ENCODE results near the gene LPP. TPM values are rescaled to one million over a fixed set of nuclear protein-coding genes. Genes with fewer than 3 reads are reported as not detected.

Gene LPP
- polyA plus RNA-seq, 2 of the 4 experiments (the other 2 are of a cell fraction): 11.0 to 30.8 TPM

DNA sequence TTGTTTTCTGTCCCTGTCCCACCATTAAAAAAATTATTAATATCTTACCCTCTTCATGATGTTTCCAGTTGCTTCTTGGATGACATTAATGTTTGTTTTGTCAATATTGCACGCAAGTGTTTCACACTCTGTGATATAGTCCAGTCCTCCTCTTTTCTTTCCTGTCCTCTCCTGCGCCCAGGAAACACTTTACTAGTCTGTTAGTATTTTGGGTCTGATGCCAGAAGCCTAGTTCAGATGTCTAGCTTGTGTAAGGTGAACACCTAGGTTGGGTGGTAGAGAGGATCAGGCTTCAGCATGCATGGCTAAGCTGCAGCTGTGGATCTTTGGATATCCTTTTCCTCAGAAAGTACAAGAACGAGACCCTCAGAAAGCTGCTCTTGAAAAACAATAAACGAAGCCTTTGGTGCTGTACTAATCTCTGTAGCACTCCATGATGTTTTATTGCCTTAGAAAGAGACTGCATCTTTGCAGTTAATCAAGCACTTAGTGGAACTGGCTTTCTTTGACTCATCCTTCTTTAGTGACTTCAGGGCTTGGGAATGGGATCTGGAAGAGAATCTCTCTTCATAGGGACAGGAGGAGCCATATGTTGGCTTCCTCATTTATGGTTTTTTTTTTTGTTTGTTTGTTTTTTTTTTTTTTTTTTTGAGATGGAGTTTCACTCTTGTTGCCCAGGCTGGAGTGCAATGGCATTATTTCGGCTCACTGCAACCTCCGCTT, 253.4 kb downstream of the LPP start:
- H3K27ac ChIP-seq: no peak overlapping the region

DNA sequence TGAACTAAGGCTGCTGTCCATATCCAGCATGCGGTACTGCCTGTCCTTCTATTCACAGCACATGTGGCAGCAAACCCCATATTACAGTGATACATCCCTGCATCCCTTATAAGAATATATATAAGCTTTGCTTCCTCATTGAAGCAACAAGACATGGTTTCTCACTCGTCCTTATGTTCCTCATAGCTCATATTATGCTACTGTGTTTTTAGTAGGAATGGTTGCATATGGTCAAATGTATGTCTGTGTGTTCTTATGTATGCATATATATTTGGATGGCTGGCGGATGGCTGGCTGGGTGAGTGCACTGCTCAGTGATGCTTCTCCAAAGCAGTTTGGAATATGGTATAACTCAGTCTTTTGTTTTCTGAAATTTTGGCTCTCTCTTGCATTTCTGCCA, 254.9 kb downstream of the LPP start:
- DNase-seq (ENCODE audit: low read depth in 1 of 2, low spot score in 1 of 2): no peak
- Histone ChIP-seq H3K27ac (no peak overlapping the region), H3K9me3 (no peaks in the 10 kb centered on the region), H3K4me1 (no peaks in the 10 kb centered on the region; the same call in 2 of the 3 replicates), H3K4me3 (no peak overlapping the region), H3K4me2 (no peak overlapping the region)
- FAIRE-seq: no peak
- WGBS (ENCODE audit: missing lambda C conversion rate): 73% methylated on average over 3 of the region's 3 CpGs
- ATAC-seq: no peak
- POLR2A ChIA-PET: no interaction called here
- CTCF ChIA-PET: interaction anchor here (1.2 kb wide), 1 partner anchor 9 kb away, joined by 3 read pairs; no protein-coding TSS in a partner anchor
- TF ChIP-seq, protein P1, sequence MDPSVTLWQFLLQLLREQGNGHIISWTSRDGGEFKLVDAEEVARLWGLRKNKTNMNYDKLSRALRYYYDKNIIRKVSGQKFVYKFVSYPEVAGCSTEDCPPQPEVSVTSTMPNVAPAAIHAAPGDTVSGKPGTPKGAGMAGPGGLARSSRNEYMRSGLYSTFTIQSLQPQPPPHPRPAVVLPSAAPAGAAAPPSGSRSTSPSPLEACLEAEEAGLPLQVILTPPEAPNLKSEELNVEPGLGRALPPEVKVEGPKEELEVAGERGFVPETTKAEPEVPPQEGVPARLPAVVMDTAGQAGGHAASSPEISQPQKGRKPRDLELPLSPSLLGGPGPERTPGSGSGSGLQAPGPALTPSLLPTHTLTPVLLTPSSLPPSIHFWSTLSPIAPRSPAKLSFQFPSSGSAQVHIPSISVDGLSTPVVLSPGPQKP (IDR thresholded peaks at IDR 0.05; ENCODE audit: low read depth, low read length): no peak
- TF ChIP-seq RNF2 (IDR thresholded peaks at IDR 0.05; ENCODE audit: borderline replicate concordance, low read depth): no peak
- no peak for TF ChIP-seq FOSB (CRISPR knock-in tag; IDR thresholded peaks at IDR 0.05)
- no peak for TF ChIP-seq NFE2L2 (conservative IDR thresholded peaks at IDR 0.05; ENCODE audit: low read length)
- TF ChIP-seq, protein P2, sequence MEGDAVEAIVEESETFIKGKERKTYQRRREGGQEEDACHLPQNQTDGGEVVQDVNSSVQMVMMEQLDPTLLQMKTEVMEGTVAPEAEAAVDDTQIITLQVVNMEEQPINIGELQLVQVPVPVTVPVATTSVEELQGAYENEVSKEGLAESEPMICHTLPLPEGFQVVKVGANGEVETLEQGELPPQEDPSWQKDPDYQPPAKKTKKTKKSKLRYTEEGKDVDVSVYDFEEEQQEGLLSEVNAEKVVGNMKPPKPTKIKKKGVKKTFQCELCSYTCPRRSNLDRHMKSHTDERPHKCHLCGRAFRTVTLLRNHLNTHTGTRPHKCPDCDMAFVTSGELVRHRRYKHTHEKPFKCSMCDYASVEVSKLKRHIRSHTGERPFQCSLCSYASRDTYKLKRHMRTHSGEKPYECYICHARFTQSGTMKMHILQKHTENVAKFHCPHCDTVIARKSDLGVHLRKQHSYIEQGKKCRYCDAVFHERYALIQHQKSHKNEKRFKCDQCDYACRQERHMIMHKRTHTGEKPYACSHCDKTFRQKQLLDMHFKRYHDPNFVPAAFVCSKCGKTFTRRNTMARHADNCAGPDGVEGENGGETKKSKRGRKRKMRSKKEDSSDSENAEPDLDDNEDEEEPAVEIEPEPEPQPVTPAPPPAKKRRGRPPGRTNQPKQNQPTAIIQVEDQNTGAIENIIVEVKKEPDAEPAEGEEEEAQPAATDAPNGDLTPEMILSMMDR (IDR thresholded peaks at IDR 0.05): no peak
- no peak for TF ChIP-seq PHF8 (IDR thresholded peaks at IDR 0.05; ENCODE audit: borderline replicate concordance, low read depth)
- no peak for TF ChIP-seq RARB (CRISPR knock-in tag; IDR thresholded peaks at IDR 0.05)

More for the DNA sequence above, 253.4 kb downstream of the LPP start:
- Histone ChIP-seq H3K4me3 (no peak overlapping the region), H3K4me1 (no peaks in the 10 kb centered on the region), H3K4me2 (no peak overlapping the region), H3K9me3 (no peaks in the 10 kb centered on the region)
- ChIA-PET CTCF (interaction anchor here (0.8 to 1.1 kb wide), 2 partner anchors 38 to 62 kb away, joined by 3 read pairs; no protein-coding TSS in a partner anchor), POLR2A (no interaction called here)
- no peak for FAIRE-seq
- no peak for DNase-seq (ENCODE audit: low read depth in 1 of 2, low spot score in 1 of 2)
- no peak for ATAC-seq
- no peak for TF ChIP-seq TFCP2L1 (CRISPR knock-in tag; IDR thresholded peaks at IDR 0.05)
- TF ChIP-seq, protein P3, sequence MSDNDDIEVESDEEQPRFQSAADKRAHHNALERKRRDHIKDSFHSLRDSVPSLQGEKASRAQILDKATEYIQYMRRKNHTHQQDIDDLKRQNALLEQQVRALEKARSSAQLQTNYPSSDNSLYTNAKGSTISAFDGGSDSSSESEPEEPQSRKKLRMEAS (IDR thresholded peaks at IDR 0.05): no peak
- no peak for TF ChIP-seq TP53 (CRISPR knock-in tag; IDR thresholded peaks at IDR 0.05)
- no peak for TF ChIP-seq NFE2L2 (conservative IDR thresholded peaks at IDR 0.05; ENCODE audit: low read length)
- TF ChIP-seq, protein P4, sequence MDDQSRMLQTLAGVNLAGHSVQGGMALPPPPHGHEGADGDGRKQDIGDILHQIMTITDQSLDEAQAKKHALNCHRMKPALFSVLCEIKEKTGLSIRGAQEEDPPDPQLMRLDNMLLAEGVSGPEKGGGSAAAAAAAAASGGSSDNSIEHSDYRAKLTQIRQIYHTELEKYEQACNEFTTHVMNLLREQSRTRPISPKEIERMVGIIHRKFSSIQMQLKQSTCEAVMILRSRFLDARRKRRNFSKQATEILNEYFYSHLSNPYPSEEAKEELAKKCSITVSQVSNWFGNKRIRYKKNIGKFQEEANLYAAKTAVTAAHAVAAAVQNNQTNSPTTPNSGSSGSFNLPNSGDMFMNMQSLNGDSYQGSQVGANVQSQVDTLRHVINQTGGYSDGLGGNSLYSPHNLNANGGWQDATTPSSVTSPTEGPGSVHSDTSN (IDR thresholded peaks at IDR 0.05): no peak
- TF ChIP-seq RCOR1 (IDR thresholded peaks at IDR 0.05; ENCODE audit: low read depth, low read length): no peak
- TF ChIP-seq HOXB5 (CRISPR knock-in tag; IDR thresholded peaks at IDR 0.05): no peak
- WGBS (ENCODE audit: missing lambda C conversion rate): 77% methylated on average over 6 of the region's 6 CpGs

DNA sequence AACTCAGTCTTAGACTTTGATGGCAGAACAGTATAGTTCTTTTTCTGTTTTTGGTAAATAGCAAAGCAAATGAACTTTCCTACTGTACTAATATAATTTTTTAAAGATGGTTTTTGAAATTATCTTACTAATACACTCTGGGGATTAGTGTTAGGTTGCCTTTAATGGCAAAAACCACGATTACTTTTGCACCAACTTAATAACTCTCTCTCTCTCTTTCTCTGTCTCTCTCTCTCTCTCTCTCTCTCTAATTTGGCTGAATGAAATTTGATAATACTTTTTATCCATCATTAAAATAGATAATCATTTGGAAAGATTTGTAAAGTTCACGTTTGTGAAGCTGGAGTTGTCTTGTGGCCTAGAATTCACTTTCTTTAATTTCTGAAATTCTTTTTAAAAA, 257.8 kb downstream of the LPP start:
- Histone ChIP-seq H3K4me3 (no peak overlapping the region), H3K27ac (no peak overlapping the region), H3K9me3 (no peaks in the 10 kb centered on the region), H3K4me1 (peaks cover 21% of the 10 kb centered on the region), H3K4me2 (no peak overlapping the region)
- FAIRE-seq: no peak
- no peak for TF ChIP-seq EHMT2 (IDR thresholded peaks at IDR 0.05; ENCODE audit: low read depth)
- TF ChIP-seq, protein P4 (IDR thresholded peaks at IDR 0.05): no peak
- no peak for TF ChIP-seq MYC (IDR thresholded peaks at IDR 0.05; ENCODE audit: borderline replicate concordance, low read length)
- TF ChIP-seq CEBPB (IDR thresholded peaks at IDR 0.05): no peak
- TF ChIP-seq NR3C1 (IDR thresholded peaks at IDR 0.05): no peak
- TF ChIP-seq JUN (IDR thresholded peaks at IDR 0.05): no peak
- TF ChIP-seq BHLHE40 (IDR thresholded peaks at IDR 0.05; ENCODE audit: low read depth, low read length): no peak
- TF ChIP-seq, protein P5, sequence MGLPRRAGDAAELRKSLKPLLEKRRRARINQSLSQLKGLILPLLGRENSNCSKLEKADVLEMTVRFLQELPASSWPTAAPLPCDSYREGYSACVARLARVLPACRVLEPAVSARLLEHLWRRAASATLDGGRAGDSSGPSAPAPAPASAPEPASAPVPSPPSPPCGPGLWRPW (IDR thresholded peaks at IDR 0.05): no peak
- no peak for TF ChIP-seq ZNF302 (CRISPR knock-in tag; IDR thresholded peaks at IDR 0.05)
- TF ChIP-seq KDM1A (IDR thresholded peaks at IDR 0.05; ENCODE audit: low read depth): no peak
- TF ChIP-seq, protein P3 (IDR thresholded peaks at IDR 0.05): no peak
- no peak for TF ChIP-seq HOXB13 (CRISPR knock-in tag; IDR thresholded peaks at IDR 0.05; ENCODE audit: low read depth)
- no peak for TF ChIP-seq HOXB5 (CRISPR knock-in tag; IDR thresholded peaks at IDR 0.05)
- no peak for TF ChIP-seq RCOR1 (IDR thresholded peaks at IDR 0.05; ENCODE audit: low read depth, low read length)
- no peak for TF ChIP-seq RNF2 (IDR thresholded peaks at IDR 0.05; ENCODE audit: borderline replicate concordance, low read depth)
- TF ChIP-seq PHF8 (IDR thresholded peaks at IDR 0.05; ENCODE audit: borderline replicate concordance, low read depth): no peak
- no peak for TF ChIP-seq KDM5A (IDR thresholded peaks at IDR 0.05)
- no peak for TF ChIP-seq RARB (CRISPR knock-in tag; IDR thresholded peaks at IDR 0.05)
- no peak for TF ChIP-seq CBX8 (IDR thresholded peaks at IDR 0.05)
- 86% methylated on average over 2 of the region's 2 CpGs for WGBS (ENCODE audit: missing lambda C conversion rate)
- no peak for DNase-seq (ENCODE audit: low read depth in 1 of 2, low spot score in 1 of 2)
- ChIA-PET POLR2A (no interaction called here), CTCF (no interaction called here)
- no peak for ATAC-seq
